ENCODE measurements around the gene CACNA1E. TPM values are rescaled to one million over a fixed set of nuclear protein-coding genes. Genes with fewer than 3 reads are reported as not detected.

CACNA1E gene
- total and polyA plus RNA-seq, 2 of the 4 experiments (the other 2 are of a cell fraction) = not detected

DNA sequence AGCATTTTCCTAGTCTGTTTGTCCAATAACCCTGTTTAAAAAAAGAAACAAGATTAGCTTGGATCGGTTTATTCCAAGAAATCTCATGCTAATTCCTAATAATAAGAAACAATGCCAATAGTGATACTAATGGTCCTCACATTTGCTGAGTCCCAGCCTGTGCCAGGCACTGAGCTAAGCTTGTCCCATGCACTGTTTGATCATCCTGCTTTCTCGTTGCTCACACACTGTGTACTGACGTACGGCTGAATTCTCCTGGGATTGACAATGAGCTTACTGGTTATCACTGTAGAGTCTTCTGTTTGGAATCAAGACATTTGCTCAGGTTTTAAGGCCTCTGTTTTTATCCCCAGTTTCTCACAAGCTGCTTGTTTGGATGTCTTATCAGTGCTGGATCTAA is 71.1 kb downstream of the CACNA1E start:
- Histone ChIP-seq H3K18ac (ENCODE audit: low read depth, low read length) (no peak overlapping the region), H3K36me3 (ENCODE audit: control insufficient read depth, insufficient read depth, low read length) (no peaks in the 10 kb centered on the region), H2BK15ac (ENCODE audit: low read depth, low read length) (no peak overlapping the region), H4K5ac (ENCODE audit: low read depth, low read length) (no peak overlapping the region), H3K9ac (ENCODE audit: low read depth, low read length) (no peak overlapping the region), H4K91ac (ENCODE audit: insufficient read depth, low read depth, low read length) (no peak overlapping the region), H2BK120ac (ENCODE audit: low read depth, low read length) (no peak overlapping the region), H3K27me3 (ENCODE audit: control insufficient read depth, insufficient read depth, low read length) (no peaks in the 10 kb centered on the region), H3K27ac (ENCODE audit: insufficient read depth, low read length) (no peak overlapping the region), H3K4me1 (ENCODE audit: control insufficient read depth, insufficient read depth, low read length) (no peaks in the 10 kb centered on the region), H2BK20ac (ENCODE audit: low read depth, low read length) (no peak overlapping the region), H3K4ac (ENCODE audit: low read depth, low read length) (no peak overlapping the region), H3K56ac (ENCODE audit: extremely low read depth, insufficient read depth, low read length) (no peak overlapping the region), H3K14ac (replicated peaks; ENCODE audit: low read depth, low read length) (no peak overlapping the region), H4K20me1 (ENCODE audit: insufficient read depth, low read length) (no peaks in the 10 kb centered on the region), H3K9me1 (ENCODE audit: insufficient read depth, low read length) (no peaks in the 10 kb centered on the region), H3K23ac (ENCODE audit: low read depth, low read length) (no peak overlapping the region), H2BK5ac (ENCODE audit: low read depth, low read length, poor library complexity, severe bottlenecking) (no peak overlapping the region), H3K4me3 (ENCODE audit: insufficient read depth, low read depth, low read length) (no peak overlapping the region), H2AK9ac (replicated peaks; ENCODE audit: low read depth, low read length, poor library complexity) (no peak overlapping the region), H3K9me3 (ENCODE audit: control insufficient read depth, insufficient read depth, low read length) (no peaks in the 10 kb centered on the region), H2AK5ac (ENCODE audit: low read depth, low read length) (no peak overlapping the region), H3K4me2 (ENCODE audit: low read depth, low read length) (no peak overlapping the region), H2AFZ (replicated peaks; ENCODE audit: low read length, poor library complexity) (no peak overlapping the region), H3K79me1 (ENCODE audit: low read depth in 1 of 2, low read length in 2 of 2) (no peaks in the 10 kb centered on the region), H4K8ac (ENCODE audit: low read depth in 2 of 2, low read length in 2 of 2) (no peak overlapping the region)
- BruUV-seq (replicated peaks) = no TSS peak
- dilution Hi-C loops (cut with HindIII; ENCODE audit: low sequenced_read_pairs, unreplicated experiment) (no loop called here), in situ Hi-C loops (cut with MboI; ENCODE audit: low sequenced_read_pairs) (no loop called here), intact Hi-C loops (cut with micrococcal nuclease) (no loop called here)
- ATAC-seq (ENCODE audit: low read depth) (no peak), DNase-seq (no peak)
- POLR2A ChIA-PET (ENCODE audit: unreplicated experiment) = no interaction called here
- TF ChIP-seq POLR2A (IDR thresholded peaks at IDR 0.05; ENCODE audit: low read depth, low read length) = no peak
- no peak for TF ChIP-seq CEBPB (IDR thresholded peaks at IDR 0.05; ENCODE audit: low read depth, low read length)
- TF ChIP-seq, protein P1, sequence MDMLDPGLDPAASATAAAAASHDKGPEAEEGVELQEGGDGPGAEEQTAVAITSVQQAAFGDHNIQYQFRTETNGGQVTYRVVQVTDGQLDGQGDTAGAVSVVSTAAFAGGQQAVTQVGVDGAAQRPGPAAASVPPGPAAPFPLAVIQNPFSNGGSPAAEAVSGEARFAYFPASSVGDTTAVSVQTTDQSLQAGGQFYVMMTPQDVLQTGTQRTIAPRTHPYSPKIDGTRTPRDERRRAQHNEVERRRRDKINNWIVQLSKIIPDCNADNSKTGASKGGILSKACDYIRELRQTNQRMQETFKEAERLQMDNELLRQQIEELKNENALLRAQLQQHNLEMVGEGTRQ (IDR thresholded peaks at IDR 0.05; ENCODE audit: low read depth, low read length) = no peak
- no peak for TF ChIP-seq RFX5 (IDR thresholded peaks at IDR 0.05; ENCODE audit: low read depth, low read length)
- TF ChIP-seq RAD21 (IDR thresholded peaks at IDR 0.05; ENCODE audit: low read length) = no peak
- no peak for TF ChIP-seq MAFK (IDR thresholded peaks at IDR 0.05; ENCODE audit: low read depth, low read length)
- 40% methylated on average over 1 of the region's 4 CpGs; no CpG with 5 or more reads in 1 of the 2 experiments for WGBS, 2 experiments (ENCODE audit: extremely low coverage in 2 of 2, insufficient read length in 1 of 2)
- CTCF ChIA-PET = no interaction called here

Measured in IMR-90 (cell line).